Thoracic aorta (tissue), 2 donors: Measurements from ENCODE around the gene KPTN. TPM values are rescaled to one million over a fixed set of nuclear protein-coding genes. Genes with fewer than 3 reads are reported as not detected.

Experiments
- ATAC-seq: fragments of 150-250 bp; one replicate; pipeline ENCODE4 v1.8.0; 2017; ENCODE audit warnings: low read depth; ENCODE audit not compliant: insufficient number of reproducible peaks, low FRiP score
- DNase-seq: peaks from one replicate; pipeline ENCODE4 v3.0.0-alpha.2; 2020; ENCODE audit warnings: low spot score
- H3K27ac ChIP-seq, 2 donors: fragments of 200-600 bp; sonication (generic); 1 replicate in 1 of 2; 2 replicates in 1 of 2; pipeline ENCODE4 v1.5.1; 2016; ENCODE audit warnings: mild to moderate bottlenecking in 2 of 2, moderate library complexity in 2 of 2
- H3K27me3 ChIP-seq: fragments of 200-600 bp; sonication (generic); replicated peaks from 2 replicates; pipeline ENCODE4 v1.6.0; 2016; ENCODE audit warnings: mild to moderate bottlenecking; ENCODE audit not compliant: insufficient read depth
- H3K36me3 ChIP-seq: fragments of 200-600 bp; sonication (generic); one replicate; pipeline ENCODE4 v1.5.1; 2016
- H3K4me1 ChIP-seq, 2 donors: fragments of 200-600 bp; sonication (generic); 1 replicate in 1 of 2; 2 replicates in 1 of 2; pipeline versions ENCODE4 v1.5.1 to v1.6.0; 2016; ENCODE audit warnings: low read depth in 2 of 2, mild to moderate bottlenecking in 1 of 2; ENCODE audit not compliant: control insufficient read depth in 1 of 2
- H3K4me3 ChIP-seq: fragments of 200-600 bp; sonication (generic); 2 replicates; pipeline ENCODE4 v1.5.1; 2016; ENCODE audit warnings: mild to moderate bottlenecking
- H3K9me3 ChIP-seq: fragments of 200-600 bp; sonication (generic); 2 replicates; pipeline ENCODE4 v1.5.1; 2016
- CTCF ChIP-seq: fragments of 200-600 bp; sonication (generic); IDR thresholded peaks from one replicate; pipeline ENCODE4 v1.5.1; 2019; ENCODE audit warnings: antibody characterized with exemption
- total RNA-seq, 2 donors: library from RNA; depleted of rRNA; stranded (reverse); fragments of >200 nt; gene quantifications; one replicate each; pipeline versions ENCODE4 v1.1.0 to v1.2.3, GENCODE V29; 2016

KPTN gene
- total RNA-seq, 2 donors from 2014 or later, result 0.95 to 1.2 TPM

GRCh38 chr19:47464675-47465419, 19.2 kb downstream of the KPTN start:
- Histone ChIP-seq H3K9me3 (no peaks in the 10 kb centered on the region), H3K27me3 (no peaks in the 10 kb centered on the region), H3K36me3 (no peaks in the 10 kb centered on the region), H3K27ac (no peak overlapping the region), H3K4me1 (peaks cover 0 to 1% of the 10 kb centered on the region in 2 donors), H3K4me3 (no peak overlapping the region)
- TF ChIP-seq CTCF, result no peak
- ATAC-seq (no peak), DNase-seq (no peak)

- no peaks in the 10 kb centered on the region for H3K36me3 ChIP-seq
- DNase-seq (no peak), ATAC-seq (no peak)
- H3K9me3 ChIP-seq, result no peaks in the 10 kb centered on the region
- no peak for TF ChIP-seq CTCF
- no peak overlapping the region for H3K27ac ChIP-seq
- H3K4me1 ChIP-seq, result no peaks in the 10 kb centered on the region
- H3K4me3 ChIP-seq, result no peak overlapping the region
- H3K27me3 ChIP-seq, result no peaks in the 10 kb centered on the region
These were observed 22.1 kb downstream of the KPTN start for GRCh38 chr19:47461876-47462275.

- Histone ChIP-seq H3K27me3 (no peaks in the 10 kb centered on the region), H3K4me1 (no peaks in the 10 kb centered on the region), H3K27ac (no peak overlapping the region), H3K9me3 (no peaks in the 10 kb centered on the region), H3K4me3 (no peak overlapping the region), H3K36me3 (no peaks in the 10 kb centered on the region)
- TF ChIP-seq CTCF, result no peak
- no peak for ATAC-seq
- DNase-seq, result no peak
These were observed 24.5 kb downstream of the KPTN start for GRCh38 chr19:47459477-47459876.

- Histone ChIP-seq H3K27ac (no peak overlapping the region), H3K4me3 (no peak overlapping the region), H3K4me1 (no peaks in the 10 kb centered on the region), H3K9me3 (no peaks in the 10 kb centered on the region), H3K36me3 (no peaks in the 10 kb centered on the region), H3K27me3 (no peaks in the 10 kb centered on the region)
- DNase-seq (no peak), ATAC-seq (no peak)
- no peak for TF ChIP-seq CTCF
These were observed 25.3 kb downstream of the KPTN start for GRCh38 chr19:47458672-47459071.

GRCh38 chr19:47456721-47457474, 27.1 kb downstream of the KPTN start:
- TF ChIP-seq CTCF, result no peak
- Histone ChIP-seq H3K4me1 (no peaks in the 10 kb centered on the region), H3K27me3 (no peaks in the 10 kb centered on the region), H3K4me3 (no peak overlapping the region), H3K9me3 (no peaks in the 10 kb centered on the region), H3K36me3 (no peaks in the 10 kb centered on the region), H3K27ac (no peak overlapping the region)
- no peak for DNase-seq
- no peak for ATAC-seq
